IMR-90 (cell line): ENCODE data around the gene CDH16. TPM values are rescaled to one million over a fixed set of nuclear protein-coding genes. Genes with fewer than 3 reads are reported as not detected.

Experiments used
- ATAC-seq: fragments of 200-7000 bp; cut with Tn5 transposase; 2 replicates; pipeline ENCODE4 v1.9.1; 2020; ENCODE audit warnings: low read depth, mild to moderate bottlenecking, moderate library complexity
- BruUV-seq: library from RNA; stranded (reverse); fragments of 400-500 nt; replicated peaks from 2 replicates; lab custom pipeline; 2021; lab: Mats Ljungman, UMichigan
- CTCF ChIA-PET: fragments of 300-600 bp; formaldehyde crosslinking; extraction: SDS; loops from one replicate; lab custom pipeline; 2021; ENCODE audit warnings: antibody characterized with exemption; lab: Yijun Ruan, JAX
- POLR2A ChIA-PET: fragments of 300-600 bp; sonication (Branson Sonifier 250); formaldehyde crosslinking; loops from one replicate; lab custom pipeline; 2022; ENCODE audit warnings: antibody characterized with exemption; ENCODE audit not compliant: unreplicated experiment; lab: Charles Lee
- DNase-seq: peaks from one replicate; pipeline ENCODE4 v3.0.0; 2013
- H2AFZ ChIP-seq: replicated peaks from 2 replicates; pipeline ENCODE3; 2013; ENCODE audit warnings: low read length, mild to moderate bottlenecking; ENCODE audit not compliant: poor library complexity
- H2AK5ac ChIP-seq: 2 replicates; pipeline ENCODE4 v1.6.1; 2013; ENCODE audit warnings: low read depth, low read length, inconsistent platforms
- H2AK9ac ChIP-seq: replicated peaks from 2 replicates; pipeline ENCODE3; 2013; ENCODE audit warnings: mild to moderate bottlenecking, low read depth, low read length, moderate library complexity; ENCODE audit not compliant: poor library complexity
- H2BK120ac ChIP-seq: 2 replicates; pipeline ENCODE4 v1.6.1; 2013; ENCODE audit warnings: low read depth, low read length, inconsistent platforms
- H2BK15ac ChIP-seq: 3 replicates; pipeline ENCODE4 v1.6.1; 2013; ENCODE audit warnings: low read depth, low read length, inconsistent platforms
- H2BK20ac ChIP-seq: 2 replicates; pipeline ENCODE4 v1.6.1; 2013; ENCODE audit warnings: low read depth, mild to moderate bottlenecking, inconsistent platforms, low read length, moderate library complexity
- H2BK5ac ChIP-seq: 2 replicates; pipeline ENCODE4 v1.6.1; 2013; ENCODE audit warnings: mild to moderate bottlenecking, low read depth, low read length, inconsistent platforms; ENCODE audit not compliant: poor library complexity, severe bottlenecking
- H3K14ac ChIP-seq: replicated peaks from 2 replicates; pipeline ENCODE4 v1.6.1; 2013; ENCODE audit warnings: low read depth, low read length, inconsistent platforms
- H3K18ac ChIP-seq: 2 replicates; pipeline ENCODE4 v1.6.1; 2013; ENCODE audit warnings: low read depth, low read length, control low read depth
- H3K23ac ChIP-seq: 2 replicates; pipeline ENCODE4 v1.6.1; 2013; ENCODE audit warnings: low read depth, low read length, inconsistent platforms
- H3K27ac ChIP-seq: 2 replicates; pipeline ENCODE4 v1.5.1; 2013; ENCODE audit warnings: mild to moderate bottlenecking, control low read depth, low read length; ENCODE audit not compliant: insufficient read depth
- H3K27me3 ChIP-seq: 2 replicates; pipeline ENCODE4 v1.6.1; 2013; ENCODE audit warnings: low read length; ENCODE audit not compliant: control insufficient read depth, insufficient read depth
- H3K36me3 ChIP-seq: 2 replicates; pipeline ENCODE4 v1.6.1; 2013; ENCODE audit warnings: low read length, mixed read lengths; ENCODE audit not compliant: control insufficient read depth, insufficient read depth
- H3K4ac ChIP-seq: 2 replicates; pipeline ENCODE4 v1.6.1; 2013; ENCODE audit warnings: low read depth, low read length, inconsistent platforms
- H3K4me1 ChIP-seq: 2 replicates; pipeline ENCODE4 v1.6.1; 2013; ENCODE audit warnings: low read length, mixed read lengths; ENCODE audit not compliant: control insufficient read depth, insufficient read depth
- H3K4me2 ChIP-seq: 2 replicates; pipeline ENCODE4 v1.6.1; 2013; ENCODE audit warnings: low read depth, mild to moderate bottlenecking, control low read depth, low read length, moderate library complexity
- H3K4me3 ChIP-seq: 2 replicates; pipeline ENCODE4 v1.5.1; 2013; ENCODE audit warnings: low read depth, mild to moderate bottlenecking, control low read depth, low read length, moderate library complexity; ENCODE audit not compliant: insufficient read depth
- H3K56ac ChIP-seq: 2 replicates; pipeline ENCODE4 v1.6.1; 2013; ENCODE audit warnings: low read length, inconsistent platforms; ENCODE audit not compliant: insufficient read depth; ENCODE audit errors: extremely low read depth
- H3K79me1 ChIP-seq, 2 experiments: 2 replicates each; pipeline ENCODE4 v1.6.1; 2013; ENCODE audit warnings: low read length in 2 of 2, inconsistent platforms in 1 of 2, low read depth in 1 of 2
- H3K9ac ChIP-seq: 2 replicates; pipeline ENCODE4 v1.6.1; 2013; ENCODE audit warnings: low read depth, low read length, control low read depth
- H3K9me1 ChIP-seq: 2 replicates; pipeline ENCODE4 v1.6.1; 2013; ENCODE audit warnings: low read length, inconsistent platforms; ENCODE audit not compliant: insufficient read depth
- H3K9me3 ChIP-seq: 2 replicates; pipeline ENCODE4 v1.6.1; 2013; ENCODE audit warnings: low read length; ENCODE audit not compliant: control insufficient read depth, insufficient read depth
- H4K20me1 ChIP-seq: 2 replicates; pipeline ENCODE4 v1.6.1; 2013; ENCODE audit warnings: low read length, inconsistent platforms; ENCODE audit not compliant: insufficient read depth
- H4K5ac ChIP-seq: 2 replicates; pipeline ENCODE4 v1.6.1; 2013; ENCODE audit warnings: mild to moderate bottlenecking, low read depth, low read length, control low read depth
- H4K8ac ChIP-seq, 2 experiments: 2 replicates each; pipeline ENCODE4 v1.6.1; 2013; ENCODE audit warnings: low read depth in 2 of 2, low read length in 2 of 2, control low read depth in 1 of 2, inconsistent platforms in 1 of 2
- H4K91ac ChIP-seq: 2 replicates; pipeline ENCODE4 v1.6.1; 2013; ENCODE audit warnings: low read depth, low read length, inconsistent platforms; ENCODE audit not compliant: insufficient read depth
- BHLHE40 ChIP-seq: fragments of 150-350 bp; IDR thresholded peaks from 2 replicates; pipeline ENCODE4 v1.6.1; 2016; ENCODE audit warnings: mild to moderate bottlenecking, low read depth, low read length
- CHD1 ChIP-seq: IDR thresholded peaks from 2 replicates; pipeline ENCODE4 v1.6.1; 2012; ENCODE audit warnings: low read depth, low read length, improper control_type of control experiment
- CTCF ChIP-seq: conservative IDR thresholded peaks from 2 replicates; pipeline ENCODE4 v1.5.1; 2012; ENCODE audit warnings: mild to moderate bottlenecking, low read depth, low read length, improper control_type of control experiment
- FOS ChIP-seq: fragments of 150-350 bp; IDR thresholded peaks from 2 replicates; pipeline ENCODE4 v1.6.1; 2016; ENCODE audit warnings: low read depth, low read length
- MAFK ChIP-seq: IDR thresholded peaks from 2 replicates; pipeline ENCODE4 v1.6.1; 2012; ENCODE audit warnings: low read depth, low read length, improper control_type of control experiment
- MAZ ChIP-seq: IDR thresholded peaks from 2 replicates; pipeline ENCODE4 v1.6.1; 2012; ENCODE audit warnings: low read depth, mild to moderate bottlenecking, low read length, improper control_type of control experiment, moderate library complexity, borderline replicate concordance
- MXI1 ChIP-seq: IDR thresholded peaks from 2 replicates; pipeline ENCODE4 v1.6.1; 2012; ENCODE audit warnings: low read depth, mild to moderate bottlenecking, low read length, moderate library complexity, borderline replicate concordance
- POLR2A ChIP-seq: IDR thresholded peaks from 2 replicates; pipeline ENCODE4 v1.6.1; 2012; ENCODE audit warnings: mild to moderate bottlenecking, low read depth, low read length
- RAD21 ChIP-seq: IDR thresholded peaks from 2 replicates; pipeline ENCODE4 v1.6.1; 2012; ENCODE audit warnings: low read length, improper control_type of control experiment
- RCOR1 ChIP-seq: IDR thresholded peaks from 2 replicates; pipeline ENCODE4 v1.6.1; 2012; ENCODE audit warnings: mild to moderate bottlenecking, low read length, improper control_type of control experiment; ENCODE audit not compliant: insufficient replicate concordance
- RFX5 ChIP-seq: IDR thresholded peaks from 2 replicates; pipeline ENCODE4 v1.8.0; 2012; ENCODE audit warnings: low read depth, mild to moderate bottlenecking, low read length, moderate library complexity
- SMC3 ChIP-seq: fragments of 150-350 bp; IDR thresholded peaks from 2 replicates; pipeline ENCODE4 v1.6.1; 2016; ENCODE audit warnings: low read depth, mild to moderate bottlenecking, antibody characterized with exemption, low read length, moderate library complexity
- USF2 ChIP-seq: fragments of 150-350 bp; IDR thresholded peaks from 2 replicates; pipeline ENCODE4 v1.6.1; 2017; ENCODE audit warnings: mild to moderate bottlenecking, antibody characterized with exemption, low read length, low read depth
- WGBS, 2 experiments: methylation state at CpG; one replicate each; pipeline versions ENCODE4 v1.1.5 to v1.1.7; 2013; ENCODE audit warnings: missing lambda C conversion rate in 2 of 2; ENCODE audit not compliant: insufficient read length in 1 of 2; ENCODE audit errors: extremely low coverage in 2 of 2; 5-methylcytosine and 5-hydroxymethylcytosine counted together
- dilution Hi-C: fragments of 300-500 bp; cut with HindIII; formaldehyde crosslinking; loops from one replicate; pipeline ENCODE4 v1.14.3; 2018; ENCODE audit warnings: low sequenced_read_pairs; ENCODE audit not compliant: unreplicated experiment
- in situ Hi-C: fragments of 300-500 bp; cut with MboI; formaldehyde crosslinking; loops from 3 replicates; pipeline ENCODE4 v1.14.3; 2019; ENCODE audit warnings: low sequenced_read_pairs, inconsistent platforms, mixed read lengths
- intact Hi-C: fragments of 100-400 bp; cut with micrococcal nuclease; formaldehyde crosslinking; loops from 2 replicates; pipeline ENCODE4 v1.10.0; 2022
- polyA plus RNA-seq, 3 experiments: library from polyadenylated mRNA; depleted of rRNA; stranded (reverse); fragments of >200 nt; gene quantifications; 2 replicates each; pipeline ENCODE4 v1.2.3, GENCODE V29; 2012; ENCODE audit warnings: low replicate concordance in 1 of 3
- total RNA-seq: library from RNA; depleted of rRNA; stranded (reverse); fragments of >200 nt; gene quantifications from 2 replicates; pipeline ENCODE4 v1.2.3, GENCODE V29; 2012

CDH16 gene
- total and polyA plus RNA-seq, 2 of the 4 experiments (the other 2 are of a cell fraction) = not detected

- TF ChIP-seq USF2 = no peak
Measured at GRCh38 chr16:66961065-66961744, 42.5 kb upstream of the CDH16 start, which contains the start of gene CES3 (continued).

GRCh38 chr16:66960270-66960669 is 41.6 kb upstream of the CDH16 start:
- Histone ChIP-seq H3K9me3 (no peaks in the 10 kb centered on the region), H3K4me2 (no peak overlapping the region), H2AFZ (no peak overlapping the region), H4K20me1 (no peaks in the 10 kb centered on the region), H3K4me3 (no peak overlapping the region), H3K79me1 (no peaks in the 10 kb centered on the region), H2BK20ac (no peak overlapping the region), H3K18ac (no peak overlapping the region), H2BK120ac (no peak overlapping the region), H4K91ac (no peak overlapping the region), H4K5ac (no peak overlapping the region), H2AK9ac (no peak overlapping the region), H3K4ac (no peak overlapping the region), H3K36me3 (no peaks in the 10 kb centered on the region), H2BK5ac (no peak overlapping the region), H4K8ac (no peak overlapping the region), H3K27ac (no peak overlapping the region), H3K9me1 (peaks cover 3% of the 10 kb centered on the region; the same call in 1 of the 2 replicates), H3K27me3 (peaks cover 28% of the 10 kb centered on the region), H3K9ac (no peak overlapping the region), H3K56ac (no peak overlapping the region), H3K4me1 (no peaks in the 10 kb centered on the region), H2AK5ac (no peak overlapping the region), H3K23ac (no peak overlapping the region), H2BK15ac (no peak overlapping the region), H3K14ac (no peak overlapping the region)
- dilution Hi-C loops = no loop called here
- POLR2A ChIA-PET = no interaction called here
- DNase-seq (no peak), ATAC-seq (no peak)
- BruUV-seq = no TSS peak
- in situ Hi-C loops = loop anchor here (5.0 to 10.0 kb wide), 2 partner anchors 197 to 495 kb away; partner anchors contain the start of genes FBXL8 and TRADD
- 100% methylated on average over 1 of the region's 1 CpG; no CpG with 5 or more reads in 1 of the 2 experiments for WGBS, 2 experiments
- intact Hi-C loops = no loop called here
- CTCF ChIA-PET = interaction anchor here (1.0 to 1.5 kb wide), 5 partner anchors 10 to 195 kb away, joined by 3 to 4 read pairs (median 4); no protein-coding TSS in a partner anchor
- TF ChIP-seq POLR2A = no peak
- no peak for TF ChIP-seq MAZ
- no peak for TF ChIP-seq RFX5
- no peak for TF ChIP-seq RAD21
- no peak for TF ChIP-seq MXI1
- TF ChIP-seq CHD1 = no peak
- no peak for TF ChIP-seq FOS
- TF ChIP-seq SMC3 = no peak
- TF ChIP-seq CTCF = no peak
- TF ChIP-seq RCOR1 = no peak
- no peak for TF ChIP-seq MAFK
- TF ChIP-seq USF2 = no peak
- no peak for TF ChIP-seq BHLHE40
